Neuronal stem cell (in vitro differentiated cells): ENCODE results near the gene CASZ1.

ENCODE experiments used
- DNase-seq: peaks from one replicate; pipeline ENCODE4 v3.0.0-alpha.2; 2013; ENCODE audit warnings: low spot score
- H2AFZ ChIP-seq: one replicate; pipeline ENCODE4 v1.6.1; 2013; ENCODE audit warnings: mild to moderate bottlenecking, low read length, inconsistent platforms
- H2AK5ac ChIP-seq: 2 replicates; pipeline ENCODE4 v1.6.1; 2013; ENCODE audit warnings: low read depth, mild to moderate bottlenecking, inconsistent platforms, low read length, moderate library complexity, mixed read lengths
- H2BK120ac ChIP-seq: 2 replicates; pipeline ENCODE4 v1.6.1; 2013; ENCODE audit warnings: low read depth, mild to moderate bottlenecking, inconsistent platforms, low read length, moderate library complexity, mixed read lengths
- H2BK12ac ChIP-seq: one replicate; pipeline ENCODE4 v1.6.1; 2013; ENCODE audit warnings: low read length, inconsistent platforms
- H2BK15ac ChIP-seq: 2 replicates; pipeline ENCODE4 v1.6.1; 2013; ENCODE audit warnings: mild to moderate bottlenecking, low read length, inconsistent platforms, mixed read lengths
- H2BK5ac ChIP-seq: one replicate; pipeline ENCODE4 v1.6.1; 2013; ENCODE audit warnings: inconsistent platforms, mild to moderate bottlenecking, low read length, moderate library complexity
- H3K14ac ChIP-seq: one replicate; pipeline ENCODE4 v1.6.1; 2013; ENCODE audit warnings: low read length, inconsistent platforms
- H3K18ac ChIP-seq: 2 replicates; pipeline ENCODE4 v1.6.1; 2013; ENCODE audit warnings: low read length, inconsistent platforms
- H3K23ac ChIP-seq: 2 replicates; pipeline ENCODE4 v1.6.1; 2013; ENCODE audit warnings: low read depth, mild to moderate bottlenecking, mixed read lengths, low read length, inconsistent platforms; ENCODE audit not compliant: poor library complexity
- H3K27ac ChIP-seq: replicated peaks from 3 replicates; pipeline ENCODE4 v1.5.1; 2013; ENCODE audit warnings: low read length, inconsistent platforms
- H3K27me3 ChIP-seq, 3 experiments: 2 replicates each; pipeline ENCODE4 v1.6.1; 2013; ENCODE audit warnings: low read length in 3 of 3, mild to moderate bottlenecking in 2 of 3, inconsistent platforms in 1 of 3, low read depth in 1 of 3, mixed read lengths in 1 of 3, moderate library complexity in 1 of 3; ENCODE audit not compliant: control insufficient read depth in 3 of 3, insufficient read depth in 3 of 3
- H3K36me3 ChIP-seq, 2 donors: replicated peaks in 1 of 2; 2 replicates each; pipeline ENCODE4 v1.6.1; 2013; ENCODE audit warnings: low read length in 2 of 2; ENCODE audit not compliant: control insufficient read depth in 2 of 2, insufficient read depth in 2 of 2
- H3K4ac ChIP-seq: 2 replicates; pipeline ENCODE4 v1.6.1; 2013; ENCODE audit warnings: inconsistent platforms, mild to moderate bottlenecking, low read length, moderate library complexity
- H3K4me1 ChIP-seq, 2 donors: 1 replicate in 1 of 2; 2 replicates in 1 of 2; pipeline ENCODE4 v1.6.1; 2013; ENCODE audit warnings: low read length in 2 of 2, low read depth in 1 of 2; ENCODE audit not compliant: control insufficient read depth in 2 of 2, insufficient read depth in 1 of 2
- H3K4me2 ChIP-seq: one replicate; pipeline ENCODE4 v1.6.1; 2013; ENCODE audit warnings: mild to moderate bottlenecking, low read length, inconsistent platforms; ENCODE audit not compliant: insufficient read depth, poor library complexity, severe bottlenecking
- H3K4me3 ChIP-seq, 2 donors: 2 replicates each; pipeline ENCODE4 v1.5.1; 2013; ENCODE audit warnings: low read length in 2 of 2, mild to moderate bottlenecking in 2 of 2, inconsistent platforms in 1 of 2, moderate library complexity in 1 of 2
- H3K79me1 ChIP-seq: one replicate; pipeline ENCODE4 v1.6.1; 2013; ENCODE audit warnings: low read depth, mild to moderate bottlenecking, inconsistent platforms, low read length, moderate library complexity
- H3K9ac ChIP-seq: one replicate; pipeline ENCODE4 v1.6.1; 2013; ENCODE audit warnings: mild to moderate bottlenecking, low read depth, low read length, inconsistent platforms; ENCODE audit not compliant: poor library complexity
- H3K9me3 ChIP-seq, 2 donors: replicated peaks in 1 of 2; 2 replicates each; pipeline versions ENCODE3 to v1.6.1; 2013; ENCODE audit warnings: low read length in 2 of 2, mild to moderate bottlenecking in 2 of 2, inconsistent platforms in 1 of 2, low read depth in 1 of 2, mixed read lengths in 1 of 2, moderate library complexity in 1 of 2; ENCODE audit not compliant: control insufficient read depth in 2 of 2, insufficient read depth in 1 of 2
- H4K8ac ChIP-seq: one replicate; pipeline ENCODE4 v1.6.1; 2013; ENCODE audit warnings: low read depth, mild to moderate bottlenecking, inconsistent platforms, low read length, moderate library complexity
- H4K91ac ChIP-seq: one replicate; pipeline ENCODE4 v1.6.1; 2013; ENCODE audit warnings: low read length, low read depth, mild to moderate bottlenecking, inconsistent platforms; ENCODE audit not compliant: poor library complexity
- WGBS, 2 donors: extraction: QIAGEN DNeasy Blood & Tissue Kit; methylation state at CpG; one replicate each; pipeline ENCODE4 v1.1.7; 2013; ENCODE audit warnings: missing lambda C conversion rate in 2 of 2, mixed read lengths in 1 of 2; ENCODE audit not compliant: insufficient read length in 2 of 2, insufficient replicate concordance in 1 of 2; ENCODE audit errors: extremely low coverage in 2 of 2; 5-methylcytosine and 5-hydroxymethylcytosine counted together

The CASZ1 gene

GRCh38 chr1:10830961-10831668 lies 34.7 kb upstream of the CASZ1 start:
- H4K8ac ChIP-seq = no peak overlapping the region

GRCh38 chr1:10829965-10830515 lies 33.6 kb upstream of the CASZ1 start:
- Histone ChIP-seq H3K9ac (no peak overlapping the region), H3K4me1 (peaks cover 3 to 14% of the 10 kb centered on the region in 2 donors), H3K79me1 (no peaks in the 10 kb centered on the region), H2AFZ (no peak overlapping the region), H3K18ac (peak overlapping the region; percentile 12), H2AK5ac (no peak overlapping the region), H3K4me2 (no peak overlapping the region), H2BK5ac (no peak overlapping the region), H3K36me3 (no peaks in the 10 kb centered on the region), H4K91ac (no peak overlapping the region), H3K4ac (no peak overlapping the region), H2BK12ac (no peak overlapping the region), H3K9me3 (no peaks in the 10 kb centered on the region), H2BK15ac (peak overlapping the region; percentile 93), H4K8ac (no peak overlapping the region), H3K27ac (no peak overlapping the region), H3K27me3 (peaks cover 0 to 51% (median 0%) of the 10 kb centered on the region in 3 experiments), H2BK120ac (no peak overlapping the region), H3K4me3 (no peak overlapping the region), H3K23ac (no peak overlapping the region), H3K14ac (no peak overlapping the region)
- WGBS, 2 donors = no CpG with 5 or more reads among the region's 17 CpGs
- DNase-seq = no peak

More at GRCh38 chr1:10830961-10831668, 34.7 kb upstream of the CASZ1 start:
- H2BK15ac ChIP-seq = peak overlapping the region; percentile 93
- DNase-seq = no peak
- H3K36me3 ChIP-seq = no peaks in the 10 kb centered on the region
- peak overlapping the region; percentile 68 for H2AK5ac ChIP-seq
- H3K18ac ChIP-seq = peak overlapping the region; percentile 1
- no peak overlapping the region for H3K4me3 ChIP-seq
- H3K9me3 ChIP-seq = no peaks in the 10 kb centered on the region
- no CpG with 5 or more reads among the region's 10 CpGs for WGBS, 2 donors
- no peak overlapping the region for H3K27ac ChIP-seq
- H3K4me1 ChIP-seq = peaks cover 8 to 19% of the 10 kb centered on the region in 2 donors
- no peak overlapping the region for H3K23ac ChIP-seq
- no peak overlapping the region for H3K4ac ChIP-seq
- peak overlapping the region; percentile 72 for H3K14ac ChIP-seq
- H4K91ac ChIP-seq = no peak overlapping the region
- peak overlapping the region; percentile 56 for H2BK5ac ChIP-seq
- H3K9ac ChIP-seq = no peak overlapping the region
- no peak overlapping the region for H2AFZ ChIP-seq
- no peak overlapping the region for H3K4me2 ChIP-seq
- peak overlapping the region; percentile 10 for H2BK120ac ChIP-seq
- H2BK12ac ChIP-seq = peak overlapping the region; percentile 18
- no peaks in the 10 kb centered on the region for H3K79me1 ChIP-seq
- H3K27me3 ChIP-seq = peaks cover 0 to 47% (median 2%) of the 10 kb centered on the region in 3 experiments

GRCh38 chr1:10829067-10829818 lies 32.8 kb upstream of the CASZ1 start:
- Histone ChIP-seq H4K91ac (no peak overlapping the region), H3K9me3 (no peaks in the 10 kb centered on the region), H3K4me3 (no peak overlapping the region), H3K4me2 (no peak overlapping the region), H3K14ac (no peak overlapping the region), H3K9ac (no peak overlapping the region), H3K27ac (no peak overlapping the region), H3K23ac (no peak overlapping the region), H3K18ac (no peak overlapping the region), H3K4ac (no peak overlapping the region), H4K8ac (no peak overlapping the region), H3K4me1 (peaks cover 0 to 14% of the 10 kb centered on the region in 2 donors), H3K27me3 (peaks cover 0 to 51% (median 0%) of the 10 kb centered on the region in 3 experiments), H2BK12ac (no peak overlapping the region), H3K79me1 (no peaks in the 10 kb centered on the region), H2BK120ac (no peak overlapping the region), H2AFZ (no peak overlapping the region), H2BK5ac (no peak overlapping the region), H2AK5ac (peak overlapping the region; percentile 23), H2BK15ac (no peak overlapping the region), H3K36me3 (no peaks in the 10 kb centered on the region)
- WGBS, 2 donors = no CpG with 5 or more reads among the region's 14 CpGs
- no peak for DNase-seq
